GM19468 (cell line): Measurements from ENCODE around the gene CDC23.
"Not testable (repeated sequence)": the region's sequence is repeated elsewhere in the genome, so short reads cannot be mapped to it uniquely, and the experiment has no call there.

Experiments used
- ATAC-seq: cut with Tn5 transposase; IDR thresholded peaks from one replicate; pipeline ENCODE4 v1.9.1; 2021; ENCODE audit warnings: mild to moderate bottlenecking, moderate library complexity, moderate number of reproducible peaks; ENCODE audit not compliant: unreplicated experiment; ENCODE audit errors: extremely low read depth

Gene CDC23

GRCh38 chr5:138213161-138214029 lies at the start of gene CDC23:
CDC23 (minus strand) TSS chr5:138213323; CDS start chr5:138213312, 11 bp downstream.
- ATAC-seq = peak; percentile 87

DNA sequence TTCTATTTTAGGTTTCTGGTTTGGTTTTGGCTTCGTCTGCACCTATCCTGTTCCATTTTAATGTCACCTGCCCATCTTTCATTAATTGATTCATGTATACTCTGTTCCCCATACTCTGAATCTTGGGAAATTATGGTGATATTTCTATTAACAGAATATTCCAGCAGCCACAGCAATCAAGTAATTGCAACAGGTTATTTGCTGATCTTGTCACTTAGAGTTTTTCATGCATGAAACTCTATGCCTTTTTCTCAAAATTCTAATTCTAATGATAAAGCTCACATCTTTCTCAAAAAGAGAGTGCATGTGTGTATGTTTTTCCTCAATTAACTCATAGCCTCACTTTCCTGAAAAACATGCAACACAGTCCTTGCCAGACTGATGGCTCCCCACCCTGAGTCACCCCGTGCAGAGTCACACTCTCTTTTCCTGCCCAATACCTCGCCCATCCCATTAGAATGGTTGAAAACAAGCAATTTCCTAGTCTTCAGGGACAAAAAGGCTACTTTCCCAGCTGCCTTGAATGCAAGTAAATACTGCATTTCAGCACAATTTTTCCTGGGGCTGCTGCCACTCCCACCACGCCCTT lies 45.7 kb upstream of the CDC23 start:
- ATAC-seq = no peak

GRCh38 chr5:138257583-138257982 lies 44.5 kb upstream of the CDC23 start:
- no peak for ATAC-seq

DNA sequence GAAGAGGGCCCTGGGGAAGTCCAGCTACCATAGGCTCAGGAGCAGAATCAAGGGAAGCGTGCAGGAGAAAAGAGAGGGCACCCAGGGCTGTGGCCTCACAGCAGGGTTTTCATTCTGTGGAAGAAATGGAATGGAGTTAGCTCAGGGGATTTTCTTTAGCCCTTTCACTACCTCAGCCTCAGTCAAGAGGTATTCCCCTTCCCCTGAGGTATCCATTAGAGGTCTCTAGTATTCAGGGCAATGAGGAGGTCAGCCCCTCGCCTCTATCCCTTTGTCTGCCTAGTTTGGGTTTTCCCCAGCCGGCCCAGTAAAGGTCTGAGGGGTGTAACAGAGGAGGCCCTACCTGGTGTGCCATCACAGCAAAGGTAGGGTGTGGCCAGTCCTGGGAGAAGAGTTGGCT lies 39.8 kb upstream of the CDC23 start:
- no peak for ATAC-seq

GRCh38 chr5:138247800-138248199 lies 34.7 kb upstream of the CDC23 start:
- not testable (repeated sequence) for ATAC-seq

GRCh38 chr5:138246822-138247221 lies 33.7 kb upstream of the CDC23 start:
- no peak for ATAC-seq

DNA sequence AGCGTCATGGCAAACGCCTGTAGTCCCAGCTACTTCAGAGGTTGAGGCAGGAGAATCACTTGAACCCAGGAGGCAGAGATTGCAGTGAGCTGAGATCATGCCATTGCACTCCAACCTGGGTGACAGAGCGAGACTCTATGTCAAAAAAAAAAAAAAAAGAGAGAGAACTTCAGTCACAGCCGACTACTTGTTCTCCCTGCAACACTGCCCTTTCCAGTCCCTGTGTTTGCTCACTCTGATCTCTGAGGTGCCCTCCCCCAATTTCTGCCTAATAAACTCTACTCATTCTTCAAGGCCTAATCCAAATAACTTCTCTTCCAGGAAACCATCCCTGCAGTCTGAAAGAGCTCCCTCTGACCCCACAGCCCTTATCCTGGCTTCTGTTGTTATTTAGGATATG lies 33.2 kb upstream of the CDC23 start:
- no peak for ATAC-seq

GRCh38 chr5:138245717-138246116 lies 32.6 kb upstream of the CDC23 start:
- no peak for ATAC-seq

- ATAC-seq = no peak
Observed at GRCh38 chr5:138243794-138244193, 30.7 kb upstream of the CDC23 start.

GRCh38 chr5:138241688-138242571 lies 28.8 kb upstream of the CDC23 start:
- ATAC-seq = no peak

DNA sequence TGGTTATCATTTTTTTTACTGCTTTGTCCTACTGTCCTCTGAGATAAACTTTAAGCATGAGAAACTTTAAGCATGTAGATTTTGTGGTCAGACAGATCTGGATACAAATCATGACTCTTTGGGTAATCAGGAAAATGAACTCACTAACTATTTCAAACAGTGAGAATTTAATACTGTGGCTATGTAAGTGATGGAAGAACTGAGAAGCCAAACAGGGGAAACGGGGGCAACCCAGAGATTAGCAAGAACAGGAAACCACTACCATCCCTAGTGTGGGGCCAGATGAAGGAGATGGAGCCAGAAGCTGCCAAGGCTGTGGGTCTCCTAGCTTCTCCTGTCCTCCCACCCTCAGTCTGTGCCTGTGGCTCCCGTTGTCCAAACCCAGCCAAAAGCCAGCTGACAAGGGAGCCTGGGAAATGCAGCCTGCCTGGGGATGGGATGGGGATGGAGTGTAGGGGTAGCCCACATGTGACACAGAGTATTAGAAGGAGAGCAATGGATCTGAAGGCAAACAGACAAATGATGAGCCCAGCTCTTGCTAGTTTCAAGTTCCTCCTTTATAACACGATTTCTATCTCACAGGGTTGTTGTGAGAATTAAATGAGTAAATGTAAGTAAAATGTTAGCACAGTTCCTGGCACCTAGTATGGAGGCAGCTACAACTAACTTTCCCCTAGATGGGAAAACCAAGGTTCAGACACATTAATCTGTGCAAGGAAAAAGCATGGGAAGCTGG lies 27.7 kb upstream of the CDC23 start:
- no peak for ATAC-seq

GRCh38 chr5:138238034-138238433 lies 24.9 kb upstream of the CDC23 start:
- no peak for ATAC-seq

DNA sequence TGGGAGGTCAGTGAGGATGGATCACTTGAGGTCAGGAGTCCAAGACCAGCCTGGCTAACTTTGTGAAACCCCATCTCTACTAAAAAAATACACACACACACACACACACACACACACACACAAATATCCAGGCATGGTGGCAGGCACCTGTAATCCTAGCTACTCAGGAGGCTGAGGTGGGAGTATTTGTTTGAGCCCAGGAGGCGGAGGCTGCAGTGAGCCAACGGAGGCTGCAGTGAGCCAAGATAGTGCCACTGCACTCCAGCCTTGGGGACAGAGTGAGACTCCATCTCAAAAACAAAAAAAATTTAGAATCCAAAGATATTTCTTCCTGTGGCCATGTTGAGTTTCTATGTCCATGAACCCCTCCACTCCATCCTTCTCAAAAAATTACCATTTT lies 21.5 kb upstream of the CDC23 start:
- no peak for ATAC-seq

- no peak for ATAC-seq
Observed at GRCh38 chr5:138233280-138233679, 20.2 kb upstream of the CDC23 start.

DNA sequence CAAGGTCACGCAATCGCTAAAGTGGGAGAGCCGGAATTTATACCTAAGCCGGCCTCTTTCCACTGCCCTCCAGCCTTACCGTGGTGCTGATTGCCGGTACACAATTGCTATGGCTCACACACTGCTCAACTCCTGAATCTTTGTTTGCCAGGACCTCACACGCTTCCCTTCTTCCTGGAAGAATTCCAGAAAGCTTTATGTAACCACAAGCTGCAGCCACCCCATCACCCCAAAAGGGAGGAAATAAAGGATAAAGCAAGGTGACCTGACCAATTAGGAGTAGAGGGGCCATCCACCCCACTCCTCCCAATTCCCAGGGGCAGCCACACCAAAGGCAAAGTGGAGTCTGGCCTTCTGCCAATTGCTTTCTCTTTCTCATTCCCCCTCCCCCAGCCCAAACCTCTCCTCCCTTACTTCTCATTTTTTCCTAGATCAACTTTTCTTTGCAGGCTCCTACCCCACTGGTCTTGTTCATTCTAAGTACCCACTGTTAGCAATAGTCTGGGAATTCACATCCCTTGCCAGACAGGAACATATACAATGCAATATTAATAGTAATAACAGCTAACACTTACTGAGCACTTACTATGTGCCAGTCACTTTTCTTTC lies 18.0 kb upstream of the CDC23 start:
- ATAC-seq = no peak

- no peak for ATAC-seq
Observed at GRCh38 chr5:138230261-138230660, 17.1 kb upstream of the CDC23 start.

DNA sequence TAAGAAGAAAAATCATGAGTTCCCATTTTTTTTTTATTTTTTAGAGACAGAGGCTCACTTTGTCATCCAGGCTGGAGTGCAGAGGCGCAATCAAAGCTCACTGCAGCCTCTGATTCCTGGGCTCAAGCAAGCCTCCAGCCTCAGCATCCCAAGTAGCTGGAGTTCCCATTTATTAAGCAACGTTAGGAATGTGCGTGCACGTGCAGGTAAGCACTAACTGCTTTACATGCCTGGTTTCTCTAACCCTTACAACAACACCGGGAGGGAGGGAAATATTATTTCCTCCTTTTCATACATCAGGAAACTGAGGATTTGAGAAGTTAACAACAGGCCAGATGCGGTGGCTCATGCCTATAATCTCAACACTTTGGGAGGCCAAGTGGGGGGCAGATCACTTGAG lies 16.3 kb upstream of the CDC23 start:
- no peak for ATAC-seq

GRCh38 chr5:138226910-138227309 lies 13.8 kb upstream of the CDC23 start:
- ATAC-seq = no peak

DNA sequence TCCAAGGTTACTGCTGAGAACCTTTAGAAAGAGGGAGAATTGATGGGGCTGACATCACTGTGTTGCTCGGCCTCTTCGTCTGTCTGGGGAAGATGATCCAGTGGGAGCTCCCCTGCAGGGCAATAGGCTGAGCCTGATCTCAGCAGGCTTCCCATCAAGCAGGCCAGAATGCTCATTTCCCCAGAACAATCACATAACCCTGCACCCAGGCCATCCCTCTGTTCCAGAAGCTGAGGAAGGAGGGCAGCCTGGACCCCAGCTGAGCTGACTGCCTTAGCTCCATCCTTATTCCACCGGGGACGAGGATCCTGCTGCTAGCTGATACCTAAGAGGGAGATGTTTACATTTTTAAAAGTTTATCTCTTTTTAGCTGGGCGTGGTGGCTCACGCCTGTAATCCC lies 11.6 kb upstream of the CDC23 start:
- no peak for ATAC-seq

DNA sequence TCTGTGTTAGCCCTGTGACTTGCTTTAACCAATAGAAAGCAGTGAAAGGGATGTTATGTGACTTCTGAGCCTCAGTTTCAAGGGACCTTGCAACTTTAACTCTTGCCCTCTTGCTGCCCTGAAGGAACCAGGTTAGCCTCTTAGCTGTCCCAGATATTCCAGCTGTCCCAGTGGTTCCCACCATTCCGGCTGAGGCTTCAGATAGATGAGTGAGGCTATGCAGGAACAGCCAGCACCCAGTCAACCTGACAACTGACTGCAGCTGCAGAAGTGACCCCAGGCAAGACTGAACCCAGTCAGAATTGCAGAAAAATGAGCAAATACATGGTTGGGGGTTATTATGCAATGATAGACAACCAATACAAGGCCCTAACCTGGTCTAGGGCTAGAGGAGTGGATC lies 10.4 kb upstream of the CDC23 start:
- no peak for ATAC-seq
